OCI-M2 (cell line): ENCODE data around the gene FRG1.
"Not testable (repeated sequence)": the region's sequence is repeated elsewhere in the genome, so short reads cannot be mapped to it uniquely, and the experiment has no call there.

ENCODE experiments used
- DNase-seq: peaks from one replicate; lab custom pipeline; 2025; ENCODE audit not compliant: unreplicated experiment; lab: John Stamatoyannopoulos, UW

The FRG1 gene

DNA sequence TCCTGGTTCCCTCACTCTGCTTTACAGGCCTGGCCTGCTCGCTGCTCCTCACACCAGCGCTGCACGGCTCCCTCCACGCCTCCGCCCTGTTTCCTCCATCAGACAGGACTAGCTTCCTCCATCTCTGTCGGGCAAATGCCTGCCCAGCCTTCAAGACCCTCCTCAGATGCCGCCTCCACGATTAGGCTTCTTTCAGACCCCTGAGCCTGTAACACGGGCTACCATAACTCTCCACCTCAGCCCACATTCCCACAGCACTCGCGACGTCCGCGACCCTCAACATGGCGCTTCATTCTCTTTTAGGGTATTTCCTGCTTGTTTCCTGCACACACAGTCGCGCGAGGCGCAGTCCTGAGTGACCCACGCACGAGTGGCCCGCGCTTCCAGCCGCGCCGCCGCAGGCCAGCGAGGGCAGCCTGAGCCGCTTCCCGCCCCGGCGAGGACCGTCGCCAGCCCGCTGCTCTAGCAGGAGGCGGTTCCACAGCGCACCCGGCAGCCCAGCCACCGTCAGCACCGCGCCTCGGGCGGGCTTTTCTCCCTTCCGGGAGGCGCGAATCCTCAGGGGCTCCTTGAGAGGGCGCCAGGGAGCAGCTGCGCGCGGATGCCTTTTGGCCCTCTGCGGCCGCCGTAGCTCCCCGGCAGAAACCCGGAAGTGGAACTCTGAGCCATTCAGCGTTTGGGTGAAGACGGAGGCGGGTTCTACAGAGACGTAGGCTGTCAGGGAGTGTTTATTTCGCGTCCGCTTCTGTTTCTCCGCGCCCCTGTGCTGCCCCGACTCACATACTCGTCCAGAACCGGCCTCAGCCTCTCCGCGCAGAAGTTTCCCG is at the start of gene FRG1:
FRG1 (plus strand) TSS at position 695 of the 827 bp plus-strand sequence. CDS start 138 bp downstream, outside the sequence.
- DNase-seq: no peak

DNA sequence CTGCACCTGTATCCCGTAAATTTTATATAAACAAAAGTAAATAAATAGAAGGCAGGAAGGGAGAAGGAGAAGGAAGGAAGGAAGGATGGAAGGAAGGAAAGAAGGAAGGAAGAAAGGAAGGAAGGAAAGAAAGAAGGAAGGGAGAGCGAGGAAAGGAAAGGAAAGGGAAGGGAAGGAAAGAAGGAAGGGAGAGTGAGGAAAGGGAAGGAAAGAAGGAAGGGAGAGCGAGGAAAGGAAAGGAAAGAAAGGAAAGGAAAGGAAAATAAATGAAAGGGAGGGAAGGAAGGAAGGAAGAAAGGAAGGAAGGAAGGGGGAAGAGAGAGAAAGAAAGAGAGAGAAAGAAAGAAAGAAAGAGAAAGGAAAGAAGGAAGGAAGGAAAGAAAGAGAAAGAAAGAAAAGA is 43.0 kb upstream of the FRG1 start:
- DNase-seq: no peak

DNA sequence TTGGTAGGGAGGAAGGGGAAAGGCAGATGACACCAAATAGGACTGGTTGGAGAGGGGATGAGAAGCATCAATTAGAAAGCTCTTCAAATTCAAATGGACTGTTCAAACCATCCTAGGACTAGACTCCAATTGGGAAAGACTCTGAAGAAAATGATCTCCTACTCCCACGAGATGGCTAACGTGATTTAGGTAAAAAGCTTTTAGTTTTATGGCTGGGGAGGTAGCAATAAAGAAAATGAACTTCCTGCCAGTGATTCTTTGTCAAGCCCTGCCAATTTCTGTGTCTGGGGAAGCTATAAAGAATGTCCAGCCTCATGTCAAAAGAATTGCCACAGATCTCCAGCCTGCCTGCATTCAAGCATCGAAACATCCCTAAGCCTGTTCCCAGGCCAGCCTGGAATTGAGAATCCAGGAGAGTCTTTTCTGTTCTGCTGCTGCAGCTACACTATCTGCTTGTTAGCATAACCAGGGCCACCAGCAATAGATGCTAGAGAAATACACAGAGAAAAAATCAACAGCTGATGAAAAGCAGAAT is 41.1 kb upstream of the FRG1 start:
- not testable (repeated sequence) for DNase-seq

DNA sequence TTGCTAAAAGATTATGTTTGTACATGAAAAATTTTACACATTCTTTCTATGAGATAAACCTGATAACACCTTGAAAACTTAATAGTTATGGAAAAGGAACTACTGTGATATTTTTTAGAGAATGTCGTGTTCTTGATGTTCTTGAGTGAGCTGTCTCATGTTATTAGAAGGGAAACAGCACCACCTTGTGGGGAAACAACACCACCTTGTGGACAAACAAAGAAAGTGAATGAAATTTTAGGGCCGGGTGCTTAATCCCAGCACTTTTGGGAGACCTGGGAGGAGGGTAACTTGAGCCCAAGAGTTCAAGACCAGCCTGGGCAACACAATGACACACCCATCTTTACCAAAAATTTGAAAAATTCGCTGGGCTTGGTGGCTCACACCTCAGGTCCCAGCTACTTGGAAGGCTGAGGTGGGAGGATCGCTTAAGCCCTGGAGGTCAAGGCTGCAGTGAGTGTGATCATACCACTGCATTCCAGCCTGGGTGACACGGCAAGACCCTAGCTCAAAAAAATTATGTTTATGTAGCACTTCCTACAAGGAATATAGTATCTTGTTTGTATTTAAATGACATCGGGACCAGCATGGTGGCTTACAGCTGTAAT is 36.1 kb upstream of the FRG1 start:
- DNase-seq: not testable (repeated sequence)

DNA sequence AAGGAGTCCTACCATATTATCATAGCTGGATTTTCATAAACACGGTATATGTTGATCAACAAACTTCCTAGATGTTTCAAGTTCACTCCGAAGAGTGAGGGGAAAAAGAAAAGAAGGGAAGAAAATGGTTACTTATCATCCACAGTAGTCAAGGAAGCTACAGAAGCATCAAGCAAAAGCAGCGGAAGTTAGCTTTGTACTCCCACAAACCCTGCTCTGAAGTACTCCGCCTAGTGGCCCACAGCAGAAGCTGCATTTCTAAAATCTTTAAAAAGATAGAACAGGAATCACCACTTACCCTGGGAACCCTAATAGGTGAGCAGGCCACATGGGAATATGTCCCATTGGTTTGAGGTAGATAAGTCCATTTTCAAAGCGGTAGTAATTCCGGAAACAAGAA is 28.5 kb upstream of the FRG1 start:
- no peak for DNase-seq

DNA sequence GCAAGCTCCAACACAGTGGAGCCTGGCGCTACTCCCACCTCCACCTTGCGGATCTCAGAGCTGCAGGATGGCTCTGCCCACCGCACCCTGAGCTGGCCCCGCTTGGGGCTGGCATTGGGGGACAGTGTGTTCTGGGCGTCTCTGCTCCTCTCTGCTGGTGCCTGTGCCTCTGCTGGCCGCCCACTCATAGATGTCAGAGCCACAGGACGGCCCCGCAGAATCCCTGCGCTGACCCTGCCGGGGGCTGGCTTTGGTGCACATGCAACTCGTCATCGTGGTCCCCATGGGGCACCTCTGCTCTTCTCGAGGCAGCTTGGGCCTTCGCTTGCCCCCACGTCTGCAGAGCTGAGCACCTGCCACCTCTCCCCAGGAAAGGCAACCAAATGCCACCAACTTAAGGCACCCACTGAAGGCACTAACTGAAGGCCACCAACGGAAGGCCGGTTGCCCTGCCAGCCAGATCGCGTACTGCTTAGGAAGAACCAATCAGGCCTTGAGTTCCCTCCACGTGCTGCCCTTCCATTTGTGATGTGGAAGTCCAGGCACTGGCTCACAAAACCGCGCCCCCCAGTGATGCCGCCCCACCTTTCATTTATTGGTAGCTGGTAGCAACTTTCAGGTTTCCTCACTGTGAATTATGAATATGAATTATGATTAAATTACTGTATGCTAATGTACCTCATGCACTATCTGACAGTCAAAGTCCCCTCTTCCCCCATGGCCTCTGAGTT is 23.3 kb upstream of the FRG1 start:
- DNase-seq: no peak

DNA sequence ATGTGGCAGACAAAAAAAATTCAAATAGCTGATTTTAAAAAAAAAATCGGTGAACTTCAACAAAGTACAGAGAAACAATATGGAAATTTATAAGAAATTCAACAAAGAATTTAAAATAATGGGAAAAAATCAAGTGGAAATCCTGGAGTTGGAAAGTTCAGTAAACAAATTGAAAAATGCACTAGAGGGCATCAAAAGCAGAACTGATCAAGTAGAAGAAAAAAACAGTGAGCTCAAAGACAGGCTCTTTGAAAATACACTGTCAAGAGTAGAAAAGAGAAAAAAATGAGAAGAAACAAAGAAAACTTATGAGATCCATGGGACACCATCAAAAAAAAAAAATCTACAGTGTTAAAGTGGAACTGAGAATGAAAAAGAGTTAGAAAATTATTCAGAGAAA is 19.6 kb upstream of the FRG1 start:
- DNase-seq: no peak

DNA sequence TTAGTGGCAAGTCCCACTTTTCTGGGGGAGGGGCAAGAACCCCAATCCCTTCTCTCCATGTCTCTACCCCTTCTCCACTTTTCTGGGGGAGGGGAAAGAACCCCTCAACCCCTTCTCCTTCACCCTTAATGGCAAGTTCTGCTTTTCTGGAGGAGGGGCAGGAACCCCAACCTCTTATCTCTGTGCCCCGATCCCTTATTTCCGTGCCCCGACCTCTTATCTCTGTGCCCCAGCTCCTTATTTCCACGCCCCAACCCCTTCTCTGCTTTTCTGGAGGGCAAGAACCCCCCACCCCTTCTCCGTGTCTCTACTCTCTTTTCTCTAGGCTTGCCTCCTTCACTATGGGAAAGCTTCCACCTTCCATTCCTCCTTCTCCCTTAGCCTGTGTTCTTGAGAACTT is 13.9 kb upstream of the FRG1 start:
- DNase-seq: not testable (repeated sequence)

DNA sequence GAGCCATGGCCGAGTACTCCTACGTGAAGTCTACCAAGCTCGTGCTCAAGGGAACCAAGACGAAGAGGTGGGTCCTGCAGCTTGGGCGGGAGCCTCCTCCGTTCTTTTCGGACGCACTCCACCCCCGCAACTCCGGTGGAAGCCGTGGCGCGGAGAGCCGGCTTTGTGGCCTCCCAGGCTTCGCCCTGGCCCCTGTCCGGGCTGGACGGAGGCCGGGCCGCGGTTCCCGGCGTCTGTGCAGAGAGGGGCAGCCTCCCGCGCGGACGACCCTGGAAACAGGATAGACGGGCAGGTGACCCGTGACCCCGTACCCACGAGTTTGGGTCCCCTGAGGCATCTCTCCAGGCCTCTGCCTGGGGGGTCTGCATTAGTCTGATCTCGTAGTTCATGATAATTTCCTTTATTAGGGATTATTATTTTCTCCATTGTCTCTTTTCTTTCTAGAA is 356 bp downstream of the FRG1 start:
- no peak for DNase-seq

DNA sequence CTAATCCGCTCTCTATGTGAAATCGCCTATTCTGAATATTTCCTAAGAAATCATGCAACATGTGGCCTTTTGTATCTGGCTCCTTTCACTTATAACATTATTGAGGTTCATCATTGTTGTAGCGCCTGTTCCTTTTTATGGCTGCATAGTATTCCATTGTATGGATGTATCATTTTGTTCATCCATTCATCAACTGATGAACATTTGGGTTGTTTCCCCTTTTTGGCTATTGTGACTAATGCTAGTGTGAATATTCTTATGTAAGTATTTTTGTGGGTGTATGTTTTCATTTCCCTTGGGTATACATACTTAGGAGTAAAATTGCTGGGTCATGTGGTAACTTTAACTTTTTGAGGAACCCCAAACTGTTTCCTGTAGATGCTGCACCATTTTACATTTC is 1.7 kb downstream of the FRG1 start:
- DNase-seq: not testable (repeated sequence)

DNA sequence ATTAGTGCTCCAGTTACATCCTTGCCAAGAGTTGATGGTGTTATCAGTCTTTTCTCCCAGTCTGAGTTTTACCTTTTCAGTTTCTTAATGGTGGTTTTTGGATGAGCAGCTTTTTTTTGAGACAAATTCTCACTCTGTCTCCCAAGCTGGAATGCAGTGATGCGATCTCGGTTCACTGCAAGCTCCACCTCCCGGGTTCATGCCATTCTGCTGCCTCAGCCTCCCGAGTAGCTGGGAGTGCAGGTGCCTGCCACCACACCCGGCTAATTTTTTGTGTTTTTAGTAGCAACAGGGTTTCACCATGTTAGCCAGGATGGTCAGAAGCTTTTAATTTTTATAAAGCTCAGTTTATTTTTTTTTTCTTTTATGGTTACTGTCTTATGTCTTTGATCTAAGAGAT is 3.4 kb downstream of the FRG1 start:
- DNase-seq: not testable (repeated sequence)

DNA sequence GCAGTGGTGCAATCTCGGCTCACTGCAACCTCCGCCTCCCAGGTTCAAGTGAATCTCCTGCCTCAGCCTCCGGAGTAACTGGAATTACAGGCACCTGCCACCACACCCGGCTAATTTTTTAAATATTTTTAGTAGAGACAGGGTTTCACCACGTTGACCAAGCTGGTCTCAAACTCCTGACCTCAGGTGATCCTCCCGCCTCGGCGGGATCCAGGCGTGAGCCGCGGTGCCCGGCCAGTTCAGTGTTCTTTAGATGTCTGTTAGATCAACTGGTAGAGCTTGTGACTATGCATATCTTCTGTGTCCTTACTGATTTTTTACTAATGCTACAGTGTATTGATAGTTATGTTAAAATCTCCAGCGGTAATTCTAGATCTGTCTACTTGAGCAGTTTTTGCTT is 6.2 kb downstream of the FRG1 start:
- DNase-seq: not testable (repeated sequence)

DNA sequence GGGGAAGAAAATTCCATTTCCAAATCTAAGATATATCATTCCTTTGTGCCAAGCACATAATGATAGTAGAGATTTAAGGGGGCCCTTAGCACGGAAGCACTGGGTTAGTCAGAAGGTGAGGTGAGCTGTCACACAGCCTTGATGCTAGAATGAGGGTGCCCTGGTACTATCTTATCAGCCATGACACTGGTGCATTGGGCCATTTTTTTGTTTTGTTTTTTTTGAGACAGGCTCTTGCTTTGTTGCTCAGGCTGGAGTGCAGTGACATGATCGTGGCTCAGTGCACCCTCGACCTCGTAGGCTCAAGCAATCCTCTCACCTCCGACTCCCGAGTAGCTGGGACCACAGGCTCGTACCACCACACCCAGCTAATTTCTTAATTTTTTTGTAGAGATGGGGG is 7.8 kb downstream of the FRG1 start:
- not testable (repeated sequence) for DNase-seq

DNA sequence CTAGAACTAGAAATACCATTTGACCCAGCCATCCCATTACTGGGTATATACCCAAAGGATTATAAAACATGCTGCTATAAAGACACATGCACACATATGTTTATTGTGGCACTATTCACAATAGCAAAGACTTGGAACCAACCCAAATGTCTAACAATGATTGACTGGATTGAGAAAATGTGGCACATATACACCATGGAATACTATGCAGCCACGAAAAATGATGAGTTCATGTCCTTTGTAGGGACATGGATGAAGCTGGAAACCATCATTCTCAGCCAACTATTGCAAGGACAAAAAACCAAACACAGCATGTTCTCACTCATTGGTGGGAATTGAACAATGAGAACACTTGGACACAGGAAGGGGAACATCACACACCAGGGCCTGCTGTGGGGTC is 28.6 kb downstream of the FRG1 start:
- DNase-seq: not testable (repeated sequence)

DNA sequence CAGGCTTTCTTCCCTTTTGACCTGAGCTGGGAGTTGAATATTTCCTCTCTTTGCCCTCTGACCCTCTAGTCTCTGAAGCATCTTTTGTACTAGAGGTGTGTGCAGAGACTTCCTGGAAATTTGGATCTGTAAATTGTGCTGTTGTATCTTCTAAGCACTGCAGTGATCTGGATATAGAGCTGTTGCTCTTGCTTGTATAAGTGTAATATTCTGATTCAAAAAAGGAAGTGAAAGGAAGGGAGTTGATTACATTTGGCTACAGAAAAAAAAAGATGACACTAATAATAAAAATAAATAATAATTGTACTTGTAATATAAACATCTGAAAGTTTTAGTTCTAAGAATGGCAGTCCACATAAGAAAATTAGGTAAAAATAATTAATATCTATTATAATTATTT is 33.0 kb downstream of the FRG1 start:
- no peak for DNase-seq

DNA sequence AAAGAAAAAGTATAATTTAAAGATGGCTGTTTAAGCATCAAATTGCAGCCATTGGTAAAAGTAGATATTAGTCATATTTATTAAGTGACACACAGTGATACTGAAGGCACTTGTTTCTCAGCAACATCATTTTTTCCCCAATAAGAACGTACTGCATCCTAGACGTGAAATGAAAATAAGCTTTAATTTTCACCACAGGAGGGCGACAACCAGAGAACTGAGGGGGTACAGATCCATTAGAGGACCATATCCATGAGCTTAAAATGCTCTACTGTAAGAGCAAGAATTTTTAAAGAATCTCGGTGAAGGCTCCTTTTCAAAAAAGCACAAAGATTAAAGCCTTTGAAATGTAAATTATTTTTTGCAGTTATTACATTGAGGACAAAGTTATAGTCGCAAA is 33.4 kb downstream of the FRG1 start:
- DNase-seq: no peak

DNA sequence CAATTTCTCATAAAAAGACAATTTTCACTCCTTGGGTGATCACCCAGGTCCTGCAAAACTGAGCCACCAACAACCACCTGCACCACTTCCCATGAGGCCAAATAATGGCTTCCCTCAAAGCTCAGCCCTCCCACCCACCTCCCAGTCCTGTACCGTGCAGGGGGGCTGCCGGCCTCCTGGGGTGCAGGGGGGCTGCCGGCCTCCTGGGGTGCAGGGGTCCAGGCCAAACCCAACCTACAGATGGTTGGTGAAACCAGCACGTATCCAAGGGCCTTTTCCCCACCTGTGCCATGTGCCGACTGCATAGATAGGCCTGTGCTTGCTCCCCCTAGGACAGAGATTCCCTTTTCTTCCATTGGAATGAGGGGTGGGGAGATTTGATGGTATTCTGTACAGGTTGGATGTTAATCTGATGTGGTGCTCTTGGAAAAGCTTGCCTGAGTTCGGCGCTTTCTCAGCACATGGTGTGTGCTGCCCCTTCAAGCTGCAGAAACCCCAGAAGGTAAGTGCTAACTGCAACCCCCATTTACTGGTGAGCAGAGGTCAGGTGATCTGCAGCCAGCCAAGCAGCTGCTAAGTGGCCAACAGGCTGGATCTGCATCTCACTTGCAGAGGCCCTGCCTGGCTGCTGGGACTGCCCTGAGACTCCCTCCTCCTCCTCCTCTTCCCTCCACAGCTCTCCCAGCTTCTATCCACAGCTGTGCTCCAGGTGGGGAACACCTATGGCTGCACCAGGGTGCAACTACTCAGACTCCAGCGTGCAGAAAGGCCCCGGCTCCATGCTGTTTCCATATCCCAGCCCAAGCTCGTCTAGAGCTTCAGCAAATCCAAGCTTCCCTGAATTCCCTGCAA is 38.8 kb downstream of the FRG1 start:
- DNase-seq: no peak

DNA sequence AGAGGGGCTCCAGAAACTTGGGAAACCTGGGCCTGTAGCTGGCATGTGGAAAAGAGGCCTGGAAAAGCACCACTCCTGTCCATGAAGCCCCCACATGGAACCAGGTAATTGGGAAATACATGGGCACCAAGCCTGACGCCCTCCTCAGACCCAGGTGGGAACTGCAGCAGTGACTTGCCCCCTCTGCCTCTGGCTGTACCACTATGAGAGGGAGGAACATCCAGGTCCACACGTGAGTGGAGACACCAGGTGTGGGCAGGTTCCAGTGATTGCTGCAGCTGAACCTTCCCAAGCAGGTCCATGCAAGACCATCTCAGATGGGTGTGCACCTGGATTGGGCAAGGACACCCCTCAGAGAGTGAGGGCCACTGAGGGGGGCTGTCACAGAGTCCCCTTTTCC is 39.6 kb downstream of the FRG1 start:
- DNase-seq: not testable (repeated sequence)

DNA sequence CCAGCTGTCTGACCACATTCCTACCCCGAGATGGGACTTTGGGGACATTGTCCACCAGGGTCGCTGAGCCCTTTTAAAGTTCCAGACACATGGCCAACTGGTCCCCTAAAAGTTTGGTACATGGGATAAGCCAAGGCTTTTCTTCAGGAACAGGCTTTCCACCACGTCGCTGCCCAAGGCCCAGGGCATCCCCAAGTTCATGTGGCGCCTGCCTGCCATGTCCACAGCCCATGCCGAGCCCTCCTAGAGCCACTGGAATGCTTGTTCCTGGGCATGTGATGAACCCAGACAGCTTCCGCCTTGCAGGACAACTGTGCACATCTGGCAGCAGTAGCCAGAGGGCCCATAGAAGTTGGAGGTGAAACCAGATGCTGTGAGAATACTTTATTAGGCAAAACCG is 41.3 kb downstream of the FRG1 start:
- DNase-seq: no peak

DNA sequence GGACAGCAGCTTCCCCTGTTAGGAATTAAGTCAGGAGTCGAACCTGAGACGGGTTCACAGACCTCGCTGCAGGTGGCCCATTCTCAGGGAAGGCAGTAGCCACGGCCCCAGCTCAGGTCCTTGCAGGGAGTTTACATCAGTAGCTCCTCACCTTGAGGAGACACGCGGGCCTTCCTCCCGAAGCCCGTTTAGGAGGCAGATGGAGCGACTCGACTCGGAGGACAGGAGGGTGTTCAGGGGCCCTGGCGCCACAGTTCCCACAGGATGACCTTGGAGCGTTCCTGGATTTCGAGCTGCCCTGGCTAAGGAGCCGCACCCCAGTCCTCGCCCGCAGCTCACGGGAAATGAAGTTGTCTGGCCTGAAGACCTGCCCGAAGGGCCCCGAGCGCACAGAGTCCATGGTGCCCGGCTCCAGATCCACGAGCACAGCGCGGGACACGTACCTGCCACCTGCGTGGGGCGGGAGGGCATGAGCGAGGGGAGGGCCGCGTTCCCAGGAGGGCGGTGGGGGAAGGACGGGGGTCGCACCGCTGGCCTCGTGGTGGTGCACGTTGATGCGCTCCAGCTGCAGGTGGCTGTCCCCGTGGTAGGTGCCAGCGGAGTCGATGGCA is 43.3 kb downstream of the FRG1 start:
- not testable (repeated sequence) for DNase-seq
